ENCODE data around the gene R3HCC1L. TPM values are rescaled to one million over a fixed set of nuclear protein-coding genes. Genes with fewer than 3 reads are reported as not detected.

The R3HCC1L gene
- polyA plus RNA-seq, 4 donors, result 9.2 to 22.8 (median 12.5) TPM

DNA sequence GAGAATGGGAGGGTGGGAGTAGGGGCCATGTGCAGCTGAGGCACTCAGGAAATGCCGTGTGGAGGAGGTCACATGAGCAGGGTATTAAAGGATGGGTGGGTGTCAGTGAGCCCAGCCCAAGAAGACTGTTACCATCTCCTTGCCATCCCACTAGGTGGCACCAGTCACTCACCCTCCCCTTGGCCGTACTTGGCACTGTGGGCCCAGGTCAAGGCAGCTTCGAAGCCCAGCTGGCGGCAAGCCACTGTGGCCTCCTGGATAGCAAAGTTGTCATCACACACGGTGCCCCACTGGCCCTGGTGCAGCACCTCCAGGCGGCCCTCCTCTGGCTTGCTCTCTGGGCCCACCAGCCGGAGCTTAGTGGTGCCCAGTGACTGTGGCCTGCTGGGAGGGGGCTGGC, 128.1 kb downstream of the R3HCC1L start:
- Histone ChIP-seq H3K36me3 (ENCODE audit: control insufficient read depth in 3 of 3, insufficient read depth in 2 of 3, low read depth in 1 of 3, low read length in 3 of 3) (peaks cover 0 to 4% (median 0%) of the 10 kb centered on the region in 3 donors), H3K4me3 (ENCODE audit: low read depth in 1 of 3, low read length in 3 of 3) (no peak overlapping the region), H3K9me3 (ENCODE audit: control insufficient read depth in 2 of 2, insufficient read depth in 1 of 2, low read depth in 1 of 2, low read length in 1 of 2) (no peaks in the 10 kb centered on the region), H3K27me3 (ENCODE audit: control insufficient read depth in 3 of 3, insufficient read depth in 3 of 3, low read length in 3 of 3) (peaks cover 0 to 14% (median 0%) of the 10 kb centered on the region in 3 donors), H3K27ac (ENCODE audit: low read depth in 1 of 3, low read length in 2 of 3) (no peak overlapping the region), H3K4me1 (ENCODE audit: control insufficient read depth in 3 of 3, insufficient read depth in 2 of 3, low read depth in 1 of 3, low read length in 2 of 3) (no peaks in the 10 kb centered on the region)
- no peak for DNase-seq
- WGBS, 3 donors, result 56 to 71% (median 71%) methylated on average over 7 of the region's 7 CpGs
- no peak for FAIRE-seq

DNA sequence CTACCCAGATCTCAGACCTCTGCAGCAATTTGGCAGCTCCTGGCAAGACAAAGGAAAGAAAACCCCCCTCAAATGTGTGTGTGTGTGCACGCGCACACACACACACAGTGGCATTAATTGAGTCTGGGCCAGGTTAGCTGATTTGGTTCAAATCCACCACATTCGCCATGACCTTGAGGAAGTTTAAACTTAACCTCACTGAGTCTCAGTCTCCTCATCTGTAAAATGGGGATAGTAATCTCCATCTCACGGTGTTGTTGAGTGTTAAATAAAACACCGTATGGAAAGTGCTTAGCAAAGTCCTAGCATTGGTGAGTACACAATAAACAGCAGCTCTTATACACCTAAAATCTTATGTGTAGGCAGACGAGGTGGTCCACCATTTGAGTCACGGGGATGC, 128.6 kb downstream of the R3HCC1L start:
- Histone ChIP-seq H3K27ac (ENCODE audit: low read depth in 1 of 3, low read length in 2 of 3) (no peak overlapping the region), H3K36me3 (ENCODE audit: control insufficient read depth in 3 of 3, insufficient read depth in 2 of 3, low read depth in 1 of 3, low read length in 3 of 3) (peaks cover 0 to 2% (median 0%) of the 10 kb centered on the region in 3 donors), H3K9me3 (ENCODE audit: control insufficient read depth in 2 of 2, insufficient read depth in 1 of 2, low read depth in 1 of 2, low read length in 1 of 2) (no peaks in the 10 kb centered on the region), H3K27me3 (ENCODE audit: control insufficient read depth in 3 of 3, insufficient read depth in 3 of 3, low read length in 3 of 3) (peaks cover 0 to 17% (median 0%) of the 10 kb centered on the region in 3 donors), H3K4me3 (ENCODE audit: low read depth in 1 of 3, low read length in 3 of 3) (no peak overlapping the region), H3K4me1 (ENCODE audit: control insufficient read depth in 3 of 3, insufficient read depth in 2 of 3, low read depth in 1 of 3, low read length in 2 of 3) (no peaks in the 10 kb centered on the region)
- 91 to 92% (median 92%) methylated on average over 7 of the region's 7 CpGs for WGBS, 3 donors
- FAIRE-seq (no peak), DNase-seq (no peak)

DNA sequence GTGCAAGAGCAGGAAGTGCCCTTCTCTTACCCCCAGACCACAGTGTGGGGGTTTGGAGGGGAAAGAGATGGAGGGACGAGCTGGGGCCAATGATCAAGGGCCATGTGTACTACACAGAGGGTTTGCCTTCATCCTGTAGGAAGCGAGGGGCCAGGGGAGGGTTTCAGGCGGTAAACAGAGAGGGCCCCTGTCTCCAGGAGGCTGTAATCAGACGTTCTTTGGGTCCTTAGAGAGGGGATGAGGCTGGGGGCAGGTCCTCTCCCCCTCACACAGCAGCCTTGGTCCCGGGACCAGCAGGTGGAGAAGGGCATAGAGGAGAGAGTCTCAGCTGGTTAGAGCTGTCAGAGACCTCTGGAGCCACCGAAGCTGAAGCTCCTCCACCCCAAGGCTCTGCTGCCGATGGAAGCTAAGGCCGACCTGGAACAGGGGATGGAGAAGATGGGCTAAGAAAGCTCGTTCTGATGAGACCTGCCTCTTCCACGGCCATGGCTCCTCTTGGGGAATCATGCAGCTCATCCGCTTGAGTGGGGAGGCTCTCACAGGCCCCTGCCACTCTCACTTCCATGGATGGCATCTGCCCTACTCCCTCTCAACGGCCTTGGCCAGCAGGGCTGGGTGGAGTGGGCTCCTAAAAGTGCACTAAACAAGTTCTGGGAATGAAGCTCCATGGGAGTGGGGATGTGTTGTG, 130.1 kb downstream of the R3HCC1L start:
- DNase-seq (no peak), FAIRE-seq (no peak)
- Histone ChIP-seq H3K27me3 (ENCODE audit: control insufficient read depth in 3 of 3, insufficient read depth in 3 of 3, low read length in 3 of 3) (peaks cover 0 to 28% (median 0%) of the 10 kb centered on the region in 3 donors), H3K9me3 (ENCODE audit: control insufficient read depth in 2 of 2, insufficient read depth in 1 of 2, low read depth in 1 of 2, low read length in 1 of 2) (no peaks in the 10 kb centered on the region), H3K27ac (ENCODE audit: low read depth in 1 of 3, low read length in 2 of 3) (no peak overlapping the region), H3K4me3 (ENCODE audit: low read depth in 1 of 3, low read length in 3 of 3) (no peak overlapping the region), H3K36me3 (ENCODE audit: control insufficient read depth in 3 of 3, insufficient read depth in 2 of 3, low read depth in 1 of 3, low read length in 3 of 3) (peaks cover 0 to 2% (median 0%) of the 10 kb centered on the region in 3 donors), H3K4me1 (ENCODE audit: control insufficient read depth in 3 of 3, insufficient read depth in 2 of 3, low read depth in 1 of 3, low read length in 2 of 3) (peaks cover 0 to 8% (median 0%) of the 10 kb centered on the region in 3 donors)
- 64 to 77% (median 71%) methylated on average over 12 of the region's 12 CpGs for WGBS, 3 donors

GRCh38 chr10:98265403-98266378, 131.2 kb downstream of the R3HCC1L start:
- Histone ChIP-seq H3K9me3 (ENCODE audit: control insufficient read depth in 2 of 2, insufficient read depth in 1 of 2, low read depth in 1 of 2, low read length in 1 of 2) (no peaks in the 10 kb centered on the region), H3K4me3 (ENCODE audit: low read depth in 1 of 3, low read length in 3 of 3) (no peak overlapping the region), H3K27ac (ENCODE audit: low read depth in 1 of 3, low read length in 2 of 3) (no peak overlapping the region), H3K4me1 (ENCODE audit: control insufficient read depth in 3 of 3, insufficient read depth in 2 of 3, low read depth in 1 of 3, low read length in 2 of 3) (peaks cover 0 to 13% (median 0%) of the 10 kb centered on the region in 3 donors), H3K27me3 (ENCODE audit: control insufficient read depth in 3 of 3, insufficient read depth in 3 of 3, low read length in 3 of 3) (peaks cover 0 to 35% (median 0%) of the 10 kb centered on the region in 3 donors), H3K36me3 (ENCODE audit: control insufficient read depth in 3 of 3, insufficient read depth in 2 of 3, low read depth in 1 of 3, low read length in 3 of 3) (peaks cover 0 to 2% (median 0%) of the 10 kb centered on the region in 3 donors)
- no peak for DNase-seq
- FAIRE-seq, result no peak
- 64 to 78% (median 75%) methylated on average over 17 of the region's 17 CpGs for WGBS, 3 donors

DNA sequence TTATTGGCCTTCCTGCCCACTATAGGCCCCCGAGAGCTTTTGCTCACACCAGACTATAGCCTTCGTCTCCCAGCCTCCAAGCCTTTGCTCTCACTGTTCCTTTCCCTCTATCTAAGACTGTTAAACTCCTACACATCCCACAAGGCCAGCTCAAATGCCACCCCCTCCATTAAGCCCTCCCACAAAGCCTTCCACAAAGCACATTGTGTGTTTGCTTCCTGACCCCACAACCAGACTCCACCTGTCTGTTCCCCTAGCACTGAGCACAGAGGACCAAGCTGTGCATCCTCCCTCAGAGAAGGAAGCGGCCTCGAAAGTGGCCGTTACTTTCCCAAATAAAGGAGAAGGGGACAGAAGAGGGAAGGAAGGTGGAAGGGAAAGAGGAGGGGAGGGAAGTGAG, 132.2 kb downstream of the R3HCC1L start:
- DNase-seq (no peak), FAIRE-seq (no peak)
- Histone ChIP-seq H3K4me3 (ENCODE audit: low read depth in 1 of 3, low read length in 3 of 3) (no peak overlapping the region), H3K4me1 (ENCODE audit: control insufficient read depth in 3 of 3, insufficient read depth in 2 of 3, low read depth in 1 of 3, low read length in 2 of 3) (peaks cover 0 to 13% (median 0%) of the 10 kb centered on the region in 3 donors), H3K27ac (ENCODE audit: low read depth in 1 of 3, low read length in 2 of 3) (no peak overlapping the region), H3K27me3 (ENCODE audit: control insufficient read depth in 3 of 3, insufficient read depth in 3 of 3, low read length in 3 of 3) (peaks cover 0 to 40% (median 2%) of the 10 kb centered on the region in 3 donors), H3K9me3 (ENCODE audit: control insufficient read depth in 2 of 2, insufficient read depth in 1 of 2, low read depth in 1 of 2, low read length in 1 of 2) (no peaks in the 10 kb centered on the region), H3K36me3 (ENCODE audit: control insufficient read depth in 3 of 3, insufficient read depth in 2 of 3, low read depth in 1 of 3, low read length in 3 of 3) (peaks cover 0 to 2% (median 0%) of the 10 kb centered on the region in 3 donors)
- WGBS, 3 donors, result 65 to 90% (median 87%) methylated on average over 5 of the region's 5 CpGs

DNA sequence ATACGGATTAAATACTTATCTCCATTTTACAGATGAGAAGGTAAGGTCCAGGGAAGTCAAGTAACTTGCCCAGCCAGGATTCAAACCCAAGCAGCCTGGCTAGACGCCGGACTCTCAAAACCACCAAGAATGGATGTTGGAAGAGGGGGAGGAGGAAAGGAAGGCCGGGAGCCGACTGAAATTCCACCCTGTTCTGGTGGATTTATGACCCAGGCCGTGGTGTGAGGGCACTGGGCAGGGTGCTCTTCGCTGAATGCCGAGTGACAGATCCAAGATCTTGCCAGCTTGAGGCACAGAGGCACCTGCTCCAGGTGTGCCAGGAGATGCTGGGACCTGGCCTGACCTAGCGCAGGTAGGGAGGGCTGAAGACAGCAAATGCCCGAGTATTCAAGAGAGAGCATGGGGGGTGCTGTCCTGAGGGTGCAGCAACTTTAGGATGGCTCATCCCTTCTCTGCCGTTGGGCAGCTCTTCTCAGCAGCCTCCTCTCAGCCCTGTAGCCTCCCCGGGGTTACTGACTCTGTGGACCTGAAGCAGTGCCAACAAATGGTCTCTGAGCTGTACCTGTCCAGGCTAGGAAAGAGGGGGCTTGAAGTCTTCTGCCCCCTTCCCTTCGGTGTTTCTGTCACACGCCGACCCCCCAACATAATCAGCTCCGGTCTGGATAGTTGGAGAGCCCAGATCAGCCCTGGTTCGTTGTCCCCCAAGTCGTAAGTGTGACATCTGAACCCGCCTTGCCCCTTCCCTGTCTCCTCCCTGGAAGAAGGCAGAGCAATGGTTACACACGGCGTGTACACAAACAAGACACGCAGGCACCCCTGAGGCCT, 132.8 kb downstream of the R3HCC1L start:
- peaks cover 0 to 46% (median 2%) of the 10 kb centered on the region in 3 donors for H3K27me3 ChIP-seq (ENCODE audit: control insufficient read depth in 3 of 3, insufficient read depth in 3 of 3, low read length in 3 of 3)
- FAIRE-seq, result no peak
- H3K9me3 ChIP-seq (ENCODE audit: control insufficient read depth in 2 of 2, insufficient read depth in 1 of 2, low read depth in 1 of 2, low read length in 1 of 2), result no peaks in the 10 kb centered on the region
- peaks cover 0 to 2% (median 0%) of the 10 kb centered on the region in 3 donors for H3K36me3 ChIP-seq (ENCODE audit: control insufficient read depth in 3 of 3, insufficient read depth in 2 of 3, low read depth in 1 of 3, low read length in 3 of 3)
- peaks cover 0 to 13% (median 0%) of the 10 kb centered on the region in 3 donors for H3K4me1 ChIP-seq (ENCODE audit: control insufficient read depth in 3 of 3, insufficient read depth in 2 of 3, low read depth in 1 of 3, low read length in 2 of 3)
- peak in 1 of 2 donors; percentile 26 for DNase-seq
- peak overlapping the region in 2 of 3 donors; percentile 7 to 40 for H3K27ac ChIP-seq (ENCODE audit: low read depth in 1 of 3, low read length in 2 of 3)
- peak overlapping the region in 2 of 3 donors; percentile 32 to 39 for H3K4me3 ChIP-seq (ENCODE audit: low read depth in 1 of 3, low read length in 3 of 3)
- 40 to 58% (median 50%) methylated on average over 22 of the region's 22 CpGs for WGBS, 3 donors

- 3 to 13% (median 4%) methylated on average over 28 to 75 of the region's 75 CpGs for WGBS, 3 donors
- Histone ChIP-seq H3K27ac (ENCODE audit: low read depth in 1 of 3, low read length in 2 of 3) (peak within 1 kb of the TSS in 2 of 3 donors; percentile 7 to 40), H3K9me3 (ENCODE audit: control insufficient read depth in 2 of 2, insufficient read depth in 1 of 2, low read depth in 1 of 2, low read length in 1 of 2) (no peaks in the 10 kb centered on the region), H3K4me1 (ENCODE audit: control insufficient read depth in 3 of 3, insufficient read depth in 2 of 3, low read depth in 1 of 3, low read length in 2 of 3) (peaks cover 0 to 13% (median 0%) of the 10 kb centered on the region in 3 donors), H3K27me3 (ENCODE audit: control insufficient read depth in 3 of 3, insufficient read depth in 3 of 3, low read length in 3 of 3) (peaks cover 0 to 50% (median 2%) of the 10 kb centered on the region in 3 donors), H3K4me3 (ENCODE audit: low read depth in 1 of 3, low read length in 3 of 3) (peak within 1 kb of the TSS in 2 of 3 donors; percentile 32 to 43), H3K36me3 (ENCODE audit: control insufficient read depth in 3 of 3, insufficient read depth in 2 of 3, low read depth in 1 of 3, low read length in 3 of 3) (no peaks in the 10 kb centered on the region)
- DNase-seq (peak in 1 of 2 donors; percentile 35), FAIRE-seq (no peak)
Measured at GRCh38 chr10:98267894-98268693, 133.6 kb downstream of the R3HCC1L start, which contains the start of gene LOXL4. Gene LOXL4, minus strand, starts transcription at chr10:98268194. Its CDS starts 5,175 bp downstream, at chr10:98263019.

Data from small intestine (tissue), 7 donors.